ENCODE results near the gene PSENEN. TPM values are rescaled to one million over a fixed set of nuclear protein-coding genes. Genes with fewer than 3 reads are reported as not detected.
"Not testable (repeated sequence)": the region's sequence is repeated elsewhere in the genome, so short reads cannot be mapped to it uniquely, and the experiment has no call there.

Gene PSENEN
- total RNA-seq, 4 donors from 2014 or later: 6.6 to 80.0 (median 56.8) TPM

- TF ChIP-seq CTCF (IDR thresholded peaks at IDR 0.05): no peak
- no peak for TF ChIP-seq POLR2A (IDR thresholded peaks at IDR 0.05)
- TF ChIP-seq POLR2AphosphoS5 (IDR thresholded peaks at IDR 0.05): no peak
- TF ChIP-seq EP300 (IDR thresholded peaks at IDR 0.05; ENCODE audit: low read depth): no peak
- WGBS, 2 donors (ENCODE audit: low coverage in 1 of 2): 95% methylated on average over 12 of the region's 14 CpGs; no CpG with 5 or more reads in 1 of the 2 donors
- no peaks in the 10 kb centered on the region for H3K9me3 ChIP-seq
- no peak overlapping the region for H3K27ac ChIP-seq
- H3K27me3 ChIP-seq: no peaks in the 10 kb centered on the region
- intact Hi-C loops (cut with DNase I; ENCODE audit: low total_unique reads): no loop called here
- H3K36me3 ChIP-seq: peaks cover 0 to 56% (median 26%) of the 10 kb centered on the region in 4 donors
- no peak for DNase-seq
- in situ Hi-C loops (cut with MboI; ENCODE audit: low pct_ligation_motif_present in 1 of 4, low pct_unique_long_range_greater_than_20kb in 1 of 4, low sequenced_read_pairs in 3 of 4): no loop called here
- H3K4me3 ChIP-seq: no peak overlapping the region
- peaks cover 7 to 15% (median 12%) of the 10 kb centered on the region in 4 donors for H3K4me1 ChIP-seq
These were observed 23.0 kb upstream of the PSENEN start for GRCh38 chr19:35722461-35722860.

GRCh38 chr19:35722897-35723296, 22.6 kb upstream of the PSENEN start:
- in situ Hi-C loops (cut with MboI; ENCODE audit: low pct_ligation_motif_present in 1 of 4, low pct_unique_long_range_greater_than_20kb in 1 of 4, low sequenced_read_pairs in 3 of 4) (no loop called here), intact Hi-C loops (cut with DNase I; ENCODE audit: low total_unique reads) (no loop called here)
- no peak for DNase-seq
- Histone ChIP-seq H3K4me3 (no peak overlapping the region), H3K36me3 (peaks cover 0 to 60% (median 30%) of the 10 kb centered on the region in 4 donors), H3K9me3 (no peaks in the 10 kb centered on the region), H3K27ac (no peak overlapping the region), H3K4me1 (peaks cover 7 to 15% (median 12%) of the 10 kb centered on the region in 4 donors), H3K27me3 (no peaks in the 10 kb centered on the region)
- TF ChIP-seq EP300 (IDR thresholded peaks at IDR 0.05; ENCODE audit: low read depth) (no peak), CTCF (IDR thresholded peaks at IDR 0.05) (no peak), POLR2A (IDR thresholded peaks at IDR 0.05) (no peak), POLR2AphosphoS5 (IDR thresholded peaks at IDR 0.05) (no peak)
- 92% methylated on average over 15 of the region's 16 CpGs; no CpG with 5 or more reads in 1 of the 2 donors for WGBS, 2 donors (ENCODE audit: low coverage in 1 of 2)

GRCh38 chr19:35723671-35724070, 21.8 kb upstream of the PSENEN start:
- intact Hi-C loops (cut with DNase I; ENCODE audit: low total_unique reads) (no loop called here), in situ Hi-C loops (cut with MboI; ENCODE audit: low pct_ligation_motif_present in 1 of 4, low pct_unique_long_range_greater_than_20kb in 1 of 4, low sequenced_read_pairs in 3 of 4) (no loop called here)
- 92 to 96% methylated on average over 5 to 24 of the region's 24 CpGs for WGBS, 2 donors (ENCODE audit: low coverage in 1 of 2)
- Histone ChIP-seq H3K27ac (no peak overlapping the region), H3K27me3 (no peaks in the 10 kb centered on the region), H3K9me3 (no peaks in the 10 kb centered on the region), H3K4me3 (no peak overlapping the region), H3K36me3 (peaks cover 0 to 68% (median 33%) of the 10 kb centered on the region in 4 donors), H3K4me1 (peaks cover 7 to 13% (median 10%) of the 10 kb centered on the region in 4 donors)
- no peak for TF ChIP-seq POLR2A (IDR thresholded peaks at IDR 0.05)
- TF ChIP-seq POLR2AphosphoS5 (IDR thresholded peaks at IDR 0.05): no peak
- no peak for TF ChIP-seq CTCF (IDR thresholded peaks at IDR 0.05)
- no peak for TF ChIP-seq EP300 (IDR thresholded peaks at IDR 0.05; ENCODE audit: low read depth)
- no peak for DNase-seq

GRCh38 chr19:35724132-35724531, 21.3 kb upstream of the PSENEN start:
- H3K27me3 ChIP-seq; DNase-seq; H3K9me3 ChIP-seq; H3K4me1 ChIP-seq; in situ Hi-C loops (cut with MboI; ENCODE audit: low pct_ligation_motif_present in 1 of 4, low pct_unique_long_range_greater_than_20kb in 1 of 4, low sequenced_read_pairs in 3 of 4); H3K4me3 ChIP-seq; intact Hi-C loops (cut with DNase I; ENCODE audit: low total_unique reads); H3K27ac ChIP-seq: not testable (repeated sequence)
- H3K36me3 ChIP-seq: peaks cover 0 to 72% (median 35%) of the 10 kb centered on the region in 4 donors
- 93 to 100% methylated on average over 1 to 7 of the region's 7 CpGs for WGBS, 2 donors (ENCODE audit: low coverage in 1 of 2)

- Histone ChIP-seq H3K27ac (no peak overlapping the region), H3K4me3 (no peak overlapping the region), H3K9me3 (no peaks in the 10 kb centered on the region), H3K27me3 (no peaks in the 10 kb centered on the region), H3K36me3 (peaks cover 0 to 75% (median 37%) of the 10 kb centered on the region in 4 donors), H3K4me1 (peaks cover 0 to 4% (median 2%) of the 10 kb centered on the region in 4 donors)
- no peak for DNase-seq
- intact Hi-C loops (cut with DNase I; ENCODE audit: low total_unique reads): no loop called here
- in situ Hi-C loops (cut with MboI; ENCODE audit: low pct_ligation_motif_present in 1 of 4, low pct_unique_long_range_greater_than_20kb in 1 of 4, low sequenced_read_pairs in 3 of 4): no loop called here
- TF ChIP-seq CTCF (IDR thresholded peaks at IDR 0.05) (no peak), POLR2A (IDR thresholded peaks at IDR 0.05) (no peak), POLR2AphosphoS5 (IDR thresholded peaks at IDR 0.05) (no peak), EP300 (IDR thresholded peaks at IDR 0.05; ENCODE audit: low read depth) (no peak)
- WGBS, 2 donors (ENCODE audit: low coverage in 1 of 2): 95% methylated on average over 12 of the region's 12 CpGs; no CpG with 5 or more reads in 1 of the 2 donors
These were observed 20.9 kb upstream of the PSENEN start for GRCh38 chr19:35724560-35724959.
